Endothelial cell of umbilical vein (primary cell): ENCODE data around the gene SEC63. TPM values are rescaled to one million over a fixed set of nuclear protein-coding genes. Genes with fewer than 3 reads are reported as not detected.

Experiments
- BruUV-seq: library from RNA; stranded (reverse); fragments of 400-500 nt; replicated peaks from 2 replicates; lab custom pipeline; 2021; lab: Mats Ljungman, UMichigan
- CTCF ChIA-PET: fragments of 300-600, 350-600 bp; sonication (Branson Sonifier 250); formaldehyde crosslinking; loops from one replicate; lab custom pipeline; 2021; ENCODE audit warnings: antibody characterized with exemption, inconsistent platforms; lab: Charles Lee
- POLR2A ChIA-PET: fragments of 300-600, 350-600 bp; sonication (Branson Sonifier 250); formaldehyde crosslinking; loops from one replicate; lab custom pipeline; 2021; ENCODE audit warnings: antibody characterized with exemption, inconsistent platforms; lab: Charles Lee
- DNase-seq: peaks from one replicate; pipeline ENCODE4 v3.0.0-alpha.2; 2011; ENCODE audit warnings: low read depth, low spot score
- FAIRE-seq: peaks from 2 replicates; lab custom pipeline; 2011; peaks lifted over from hg19 to GRCh38; lab: Jason Lieb, UNC
- H2AFZ ChIP-seq: 2 replicates; pipeline ENCODE4 v1.6.0; 2012; ENCODE audit warnings: low read depth, low read length, control low read depth, inconsistent platforms
- H3K27ac ChIP-seq: 2 replicates; pipeline ENCODE4 v1.5.1; 2011; ENCODE audit warnings: low read depth, mild to moderate bottlenecking, control low read depth, low read length, moderate library complexity; ENCODE audit not compliant: insufficient read depth
- H3K27me3 ChIP-seq, 2 experiments: 2 replicates each; pipeline versions ENCODE4 v1.6.0 to v1.6.1; 2011; ENCODE audit warnings: low read length in 2 of 2, mixed read lengths in 1 of 2; ENCODE audit not compliant: control insufficient read depth in 2 of 2, insufficient read depth in 2 of 2
- H3K36me3 ChIP-seq, 2 experiments: 2 replicates in 1 of 2; 3 replicates in 1 of 2; pipeline ENCODE4 v1.5.1; 2011; ENCODE audit warnings: low read length in 2 of 2, mild to moderate bottlenecking in 1 of 2, moderate library complexity in 1 of 2; ENCODE audit not compliant: control insufficient read depth in 2 of 2, insufficient read depth in 2 of 2; ENCODE audit errors: extremely low read depth in 1 of 2
- H3K4me1 ChIP-seq: 3 replicates; pipeline ENCODE4 v1.5.1; 2011; ENCODE audit warnings: mild to moderate bottlenecking, low read length; ENCODE audit not compliant: control insufficient read depth, insufficient read depth; ENCODE audit errors: extremely low read depth
- H3K4me2 ChIP-seq: 2 replicates; pipeline ENCODE4 v1.6.1; 2011; ENCODE audit warnings: low read length, control low read depth, mixed read lengths; ENCODE audit not compliant: insufficient read depth
- H3K4me3 ChIP-seq, 3 experiments: fragments of 200-600 bp in 1 of 3; sonication (generic), shearing (Covaris generic) in 1 of 3; replicated peaks in 1 of 3; 2 replicates each; pipeline ENCODE4 v1.5.1; 2011 to 2016; ENCODE audit warnings: control low read depth in 3 of 3, low read length in 3 of 3, mild to moderate bottlenecking in 2 of 3, inconsistent platforms in 1 of 3, low read depth in 1 of 3, moderate library complexity in 1 of 3; ENCODE audit not compliant: insufficient read depth in 1 of 3
- H3K79me2 ChIP-seq: 2 replicates; pipeline ENCODE4 v1.6.0; 2012; ENCODE audit warnings: low read length, inconsistent platforms; ENCODE audit not compliant: control insufficient read depth, insufficient read depth
- H3K9ac ChIP-seq: replicated peaks from 2 replicates; pipeline ENCODE3; 2011; ENCODE audit warnings: low read length, control low read depth; ENCODE audit not compliant: insufficient read depth; ENCODE audit errors: extremely low read depth
- H3K9me1 ChIP-seq: replicated peaks from 3 replicates; pipeline ENCODE4 v1.6.0; 2011; ENCODE audit warnings: mild to moderate bottlenecking, low read length; ENCODE audit not compliant: control insufficient read depth, insufficient read depth; ENCODE audit errors: extremely low read depth
- H3K9me3 ChIP-seq: replicated peaks from 2 replicates; pipeline ENCODE4 v1.5.1; 2012; ENCODE audit warnings: low read length, inconsistent platforms; ENCODE audit not compliant: control insufficient read depth, insufficient read depth
- H4K20me1 ChIP-seq: replicated peaks from 2 replicates; pipeline ENCODE3; 2011; ENCODE audit warnings: mild to moderate bottlenecking, low read length; ENCODE audit not compliant: control insufficient read depth, insufficient read depth; ENCODE audit errors: extremely low read depth
- EZH2 ChIP-seq: IDR thresholded peaks from 2 replicates; pipeline ENCODE4 v1.6.1; 2012; ENCODE audit warnings: borderline replicate concordance, low read depth, mild to moderate bottlenecking, moderate library complexity, low read length, inconsistent platforms; ENCODE audit not compliant: severe bottlenecking
- FOS ChIP-seq: IDR thresholded peaks from 2 replicates; pipeline ENCODE4 v1.6.1; 2011; ENCODE audit warnings: mild to moderate bottlenecking, low read length, moderate library complexity, borderline replicate concordance; ENCODE audit not compliant: insufficient read depth
- GATA2 ChIP-seq: IDR thresholded peaks from 2 replicates; pipeline ENCODE4 v1.7.0; 2011; ENCODE audit warnings: low read depth, mild to moderate bottlenecking, moderate library complexity, mixed read lengths, low read length; ENCODE audit not compliant: insufficient read length, insufficient read depth
- JUN ChIP-seq: IDR thresholded peaks from 2 replicates; pipeline ENCODE4 v1.6.1; 2011; ENCODE audit warnings: borderline replicate concordance, low read depth; ENCODE audit not compliant: insufficient read length, insufficient read depth
- MAX ChIP-seq: IDR thresholded peaks from 2 replicates; pipeline ENCODE4 v1.6.1; 2011; ENCODE audit not compliant: insufficient read depth, insufficient read length
- MYC ChIP-seq: IDR thresholded peaks from one replicate; pipeline ENCODE4 v1.6.1; 2011; ENCODE audit warnings: mild to moderate bottlenecking, low read depth, low read length
- POLR2A ChIP-seq: IDR thresholded peaks from 2 replicates; pipeline ENCODE4 v1.6.1; 2012; ENCODE audit warnings: low read depth, mild to moderate bottlenecking, control low read depth, low read length
- POLR2AphosphoS5 ChIP-seq: IDR thresholded peaks from 2 replicates; pipeline ENCODE4 v1.6.1; 2012; ENCODE audit warnings: low read depth, mild to moderate bottlenecking, control low read depth, low read length, moderate library complexity; ENCODE audit not compliant: insufficient read depth
- dilution Hi-C: fragments of 300-500 bp; cut with MboI; formaldehyde crosslinking; loops from one replicate; pipeline ENCODE4 v1.15.0; 2019; ENCODE audit warnings: low sequenced_read_pairs; ENCODE audit not compliant: extremely low pct_ligation_motif_present
- intact Hi-C: fragments of 100-400 bp; cut with micrococcal nuclease; formaldehyde crosslinking; loops from one replicate; pipeline ENCODE4 v1.10.0; 2022
- polyA plus RNA-seq, 4 experiments: library from polyadenylated mRNA; depleted of rRNA in 3 of 4; stranded (reverse) in 3 of 4; unstranded in 1 of 4; fragments of >200 nt; gene quantifications; 2 replicates each; pipeline versions ENCODE4 v1.2.1 to v1.2.3, GENCODE V29; 2011 to 2012; ENCODE audit warnings: missing spikeins in 1 of 4
- total RNA-seq: library from RNA; stranded (reverse); gene quantifications from 2 replicates; pipeline ENCODE4 v1.2.3, GENCODE V29; 2021
- TF ChIP-seq, protein P1 (sequence below), 2 donors: IDR thresholded peaks; 1 replicate in 1 of 2; 2 replicates in 1 of 2; pipeline ENCODE4 v1.5.1; 2011; ENCODE audit warnings: low read length in 2 of 2, mild to moderate bottlenecking in 2 of 2, moderate library complexity in 2 of 2, control low read depth in 1 of 2, inconsistent platforms in 1 of 2, low read depth in 1 of 2; ENCODE audit not compliant: insufficient read depth in 1 of 2; ENCODE audit errors: extremely low read depth in 1 of 2

SEC63 gene
- total and polyA plus RNA-seq, 2 donors (not counting 3 experiments of a cell fraction or from before 2014, with no cell fraction given), result 14.8 to 132 TPM

DNA sequence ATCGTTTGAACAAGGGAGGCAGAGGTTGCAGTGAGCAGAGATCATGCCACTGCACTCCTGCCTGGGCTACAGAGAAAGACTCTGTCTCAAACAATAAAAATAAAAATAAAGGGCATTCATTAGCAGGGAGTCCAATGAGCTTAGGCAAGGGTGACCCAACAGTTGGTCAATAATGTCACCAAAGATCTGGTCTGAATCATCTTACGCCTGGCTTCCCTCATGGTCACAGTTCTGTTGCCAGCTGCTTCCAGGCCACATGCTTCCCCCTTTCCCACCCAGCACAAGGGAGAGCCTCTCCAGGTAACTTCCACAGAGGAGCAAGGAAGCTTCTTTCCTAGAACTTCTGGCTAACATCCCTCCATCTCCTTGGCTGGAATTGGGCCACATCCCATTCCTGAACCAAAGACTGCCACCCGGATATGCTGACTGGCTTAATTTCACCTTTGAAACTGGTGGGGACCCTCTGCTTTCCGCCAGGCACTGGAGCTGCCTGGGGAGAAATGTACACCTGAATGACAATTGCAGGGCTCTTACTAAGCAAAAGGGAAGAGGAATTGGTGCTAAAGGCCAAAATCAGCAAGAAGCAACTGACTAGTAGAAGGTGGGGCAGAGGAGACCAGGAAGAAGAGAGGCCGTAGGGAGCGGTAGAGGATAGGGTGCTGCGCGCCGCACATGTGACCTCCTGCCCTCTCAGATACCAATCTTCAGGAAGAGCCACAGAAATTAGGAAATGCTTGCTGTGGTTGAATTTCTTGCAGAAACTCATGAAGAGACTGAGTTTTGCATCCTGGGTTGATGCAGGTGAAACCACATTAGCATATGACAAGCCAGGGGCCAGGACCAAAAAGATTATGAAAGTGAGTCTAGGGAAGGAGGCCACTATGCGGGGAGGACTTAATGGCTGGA, 125.6 kb downstream of the SEC63 start:
- FAIRE-seq, result no peak
- H3K4me3 ChIP-seq, result no peak overlapping the region
- no peak overlapping the region for H2AFZ ChIP-seq
- H3K9me1 ChIP-seq, result no peaks in the 10 kb centered on the region
- POLR2A ChIA-PET, result interaction anchor here (0.6 kb wide), 1 partner anchor 497 kb away, joined by 7 read pairs; no protein-coding TSS in a partner anchor
- no peaks in the 10 kb centered on the region for H4K20me1 ChIP-seq
- no TSS peak for BruUV-seq
- H3K36me3 ChIP-seq, result no peaks in the 10 kb centered on the region
- H3K27me3 ChIP-seq, result peaks cover 2 to 4% of the 10 kb centered on the region in 2 experiments
- no peak overlapping the region for H3K9ac ChIP-seq
- no peak overlapping the region for H3K4me2 ChIP-seq
- no peak overlapping the region for H3K27ac ChIP-seq
- intact Hi-C loops (no loop called here), dilution Hi-C loops (no loop called here)
- no peak for DNase-seq
- TF ChIP-seq GATA2 (no peak), POLR2A (no peak), MAX (no peak), JUN (no peak), FOS (no peak), POLR2AphosphoS5 (no peak), MYC (no peak), EZH2 (no peak)
- TF ChIP-seq, protein P1, sequence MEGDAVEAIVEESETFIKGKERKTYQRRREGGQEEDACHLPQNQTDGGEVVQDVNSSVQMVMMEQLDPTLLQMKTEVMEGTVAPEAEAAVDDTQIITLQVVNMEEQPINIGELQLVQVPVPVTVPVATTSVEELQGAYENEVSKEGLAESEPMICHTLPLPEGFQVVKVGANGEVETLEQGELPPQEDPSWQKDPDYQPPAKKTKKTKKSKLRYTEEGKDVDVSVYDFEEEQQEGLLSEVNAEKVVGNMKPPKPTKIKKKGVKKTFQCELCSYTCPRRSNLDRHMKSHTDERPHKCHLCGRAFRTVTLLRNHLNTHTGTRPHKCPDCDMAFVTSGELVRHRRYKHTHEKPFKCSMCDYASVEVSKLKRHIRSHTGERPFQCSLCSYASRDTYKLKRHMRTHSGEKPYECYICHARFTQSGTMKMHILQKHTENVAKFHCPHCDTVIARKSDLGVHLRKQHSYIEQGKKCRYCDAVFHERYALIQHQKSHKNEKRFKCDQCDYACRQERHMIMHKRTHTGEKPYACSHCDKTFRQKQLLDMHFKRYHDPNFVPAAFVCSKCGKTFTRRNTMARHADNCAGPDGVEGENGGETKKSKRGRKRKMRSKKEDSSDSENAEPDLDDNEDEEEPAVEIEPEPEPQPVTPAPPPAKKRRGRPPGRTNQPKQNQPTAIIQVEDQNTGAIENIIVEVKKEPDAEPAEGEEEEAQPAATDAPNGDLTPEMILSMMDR (IDR thresholded peaks at IDR 0.05; ENCODE audit: extremely low read depth in 1 of 2, insufficient read depth in 1 of 2, low read depth in 1 of 2, low read length in 2 of 2), result no peak
- no peaks in the 10 kb centered on the region for H3K79me2 ChIP-seq
- CTCF ChIA-PET, result interaction anchor here (3.4 kb wide), 1 partner anchor 16 kb away, joined by 15 read pairs; no protein-coding TSS in a partner anchor
- no peaks in the 10 kb centered on the region for H3K9me3 ChIP-seq
- no peaks in the 10 kb centered on the region for H3K4me1 ChIP-seq
